BLaER1 (cell line): Measurements from ENCODE around the gene FASTKD2.

Experiments
- H3K27ac ChIP-seq: shearing (Covaris generic); formaldehyde crosslinking; 2 replicates; pipeline ENCODE4 v1.8.1; 2022
- H3K27me3 ChIP-seq: shearing (Covaris generic); formaldehyde crosslinking; 2 replicates; pipeline ENCODE4 v1.8.1; 2022
- H3K36me3 ChIP-seq: shearing (Covaris generic); formaldehyde crosslinking; 2 replicates; pipeline ENCODE4 v1.8.1; 2022
- H3K4me1 ChIP-seq: shearing (Covaris generic); formaldehyde crosslinking; 2 replicates; pipeline ENCODE4 v1.8.1; 2022
- H3K4me2 ChIP-seq: shearing (Covaris generic); formaldehyde crosslinking; 2 replicates; pipeline ENCODE4 v1.8.1; 2022
- H3K4me3 ChIP-seq: shearing (Covaris generic); formaldehyde crosslinking; 2 replicates; pipeline ENCODE4 v1.8.1; 2022
- H3K9ac ChIP-seq: shearing (Covaris generic); formaldehyde crosslinking; 2 replicates; pipeline ENCODE4 v1.8.1; 2022
- H3K9me3 ChIP-seq: shearing (Covaris generic); formaldehyde crosslinking; 2 replicates; pipeline ENCODE4 v1.8.1; 2022
- H4K20me1 ChIP-seq: shearing (Covaris generic); formaldehyde crosslinking; 2 replicates; pipeline ENCODE4 v1.8.1; 2022
- Cebpa-rat ChIP-seq: shearing (Covaris generic); IDR thresholded peaks from 2 replicates; pipeline ENCODE4 v1.8.1; 2022

Gene FASTKD2

DNA sequence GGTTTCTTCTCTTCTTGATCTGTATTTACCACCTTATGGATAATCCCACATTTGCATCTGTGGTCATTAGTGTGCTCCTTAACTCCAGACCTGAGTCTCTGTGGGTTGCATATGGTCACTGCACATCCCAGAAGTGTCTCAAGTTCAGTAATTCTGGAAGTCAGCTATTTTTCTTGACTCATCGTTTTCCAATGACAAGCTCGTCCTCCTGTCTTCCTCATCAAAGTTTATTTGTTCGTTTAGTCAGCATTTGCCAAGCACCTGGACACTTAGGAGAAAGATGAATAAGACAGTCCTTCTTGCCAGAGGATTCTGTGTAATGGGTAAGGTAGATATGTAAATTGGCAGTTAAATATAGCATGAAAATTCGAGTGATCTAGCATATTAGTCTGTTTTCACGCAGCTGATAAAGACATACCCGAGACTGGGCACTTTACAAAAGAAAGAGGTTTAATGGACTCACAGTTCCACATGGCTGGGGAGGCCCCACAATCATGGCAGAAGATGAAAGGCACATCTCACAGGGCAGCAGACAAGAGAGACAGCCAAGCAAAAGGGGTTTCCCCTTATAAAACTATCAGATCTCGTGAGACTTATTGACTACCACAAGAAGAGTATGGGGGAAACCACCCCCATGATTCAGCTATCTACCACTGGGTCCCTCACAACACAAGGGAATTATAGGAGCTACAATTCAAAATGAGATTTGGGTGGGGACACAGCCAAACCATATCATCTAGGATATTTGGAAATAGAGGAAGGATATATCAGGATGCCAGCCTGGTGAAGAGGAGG lies 19.4 kb downstream of the FASTKD2 start:
- peaks cover 14% of the 10 kb centered on the region for H3K9me3 ChIP-seq
- peaks cover 99% of the 10 kb centered on the region for H3K36me3 ChIP-seq

DNA sequence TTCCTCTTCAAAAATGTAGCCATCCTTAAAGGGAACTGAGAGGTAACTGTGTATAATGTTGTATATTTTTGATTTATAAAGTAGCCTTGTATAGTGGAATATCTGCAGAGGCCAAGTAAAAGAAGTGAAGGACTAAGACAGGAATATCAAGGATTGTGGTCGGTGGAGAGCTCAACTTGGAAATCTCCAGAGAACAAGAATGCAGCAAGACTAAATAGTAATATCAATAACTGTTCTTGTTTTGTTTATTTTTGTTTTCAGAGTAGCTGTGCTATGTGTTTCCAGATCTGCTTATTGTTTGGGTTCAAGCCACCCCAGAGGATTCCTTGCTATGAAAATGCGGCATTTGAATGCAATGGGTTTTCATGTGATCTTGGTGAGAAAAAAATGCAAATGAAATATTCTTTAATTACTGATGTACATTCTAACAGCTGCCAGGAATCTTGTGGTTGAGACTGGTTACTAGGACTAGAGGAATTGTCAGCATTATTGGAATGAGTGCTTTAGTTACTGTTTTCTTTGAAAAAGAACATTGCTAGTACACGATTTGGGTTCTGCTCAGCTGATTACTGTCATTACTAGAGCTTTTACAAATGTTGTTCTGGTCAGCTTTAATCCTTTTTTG lies 25.0 kb downstream of the FASTKD2 start:
- Histone ChIP-seq H3K4me2 (no peak overlapping the region), H3K9me3 (no peaks in the 10 kb centered on the region), H3K4me1 (no peaks in the 10 kb centered on the region), H3K27me3 (no peaks in the 10 kb centered on the region), H3K4me3 (no peak overlapping the region), H3K36me3 (peaks cover 86% of the 10 kb centered on the region), H3K9ac (no peak overlapping the region), H4K20me1 (peaks cover 6% of the 10 kb centered on the region; the same call in 1 of the 2 replicates), H3K27ac (no peak overlapping the region)
- TF ChIP-seq Cebpa-rat: no peak

More for the DNA sequence above, 19.4 kb downstream of the FASTKD2 start:
- Histone ChIP-seq H3K4me2 (no peak overlapping the region), H3K27me3 (no peaks in the 10 kb centered on the region), H3K9ac (no peak overlapping the region), H3K4me1 (no peaks in the 10 kb centered on the region), H3K4me3 (no peak overlapping the region), H4K20me1 (peaks cover 18% of the 10 kb centered on the region; the same call in 1 of the 2 replicates), H3K27ac (no peak overlapping the region)
- TF ChIP-seq Cebpa-rat: no peak

DNA sequence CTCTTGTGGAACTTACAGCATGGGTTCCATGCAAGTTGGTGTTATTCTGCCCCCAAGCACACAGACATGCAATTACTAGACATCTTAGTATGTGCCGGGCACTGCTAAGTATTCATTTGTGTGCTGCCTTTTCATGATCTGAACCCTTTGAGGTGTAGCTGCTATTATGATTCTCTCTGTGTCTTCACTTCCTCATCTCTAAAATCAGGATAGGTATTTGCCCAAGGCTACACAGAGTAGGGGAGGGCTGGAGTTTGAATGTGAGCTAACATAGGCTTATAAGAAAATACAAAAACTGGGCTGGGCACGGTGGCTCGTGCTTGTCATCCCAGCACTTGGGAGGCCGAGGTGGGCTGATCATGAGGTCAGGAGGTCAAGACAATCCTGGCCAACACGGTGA lies 27.2 kb downstream of the FASTKD2 start:
- Histone ChIP-seq H3K4me2 (no peak overlapping the region), H4K20me1 (no peaks in the 10 kb centered on the region), H3K4me1 (peaks cover 4% of the 10 kb centered on the region; the same call in 1 of the 2 replicates), H3K9me3 (no peaks in the 10 kb centered on the region), H3K36me3 (peaks cover 74% of the 10 kb centered on the region), H3K27me3 (no peaks in the 10 kb centered on the region), H3K9ac (no peak overlapping the region), H3K4me3 (no peak overlapping the region), H3K27ac (no peak overlapping the region)
- TF ChIP-seq Cebpa-rat: no peak

DNA sequence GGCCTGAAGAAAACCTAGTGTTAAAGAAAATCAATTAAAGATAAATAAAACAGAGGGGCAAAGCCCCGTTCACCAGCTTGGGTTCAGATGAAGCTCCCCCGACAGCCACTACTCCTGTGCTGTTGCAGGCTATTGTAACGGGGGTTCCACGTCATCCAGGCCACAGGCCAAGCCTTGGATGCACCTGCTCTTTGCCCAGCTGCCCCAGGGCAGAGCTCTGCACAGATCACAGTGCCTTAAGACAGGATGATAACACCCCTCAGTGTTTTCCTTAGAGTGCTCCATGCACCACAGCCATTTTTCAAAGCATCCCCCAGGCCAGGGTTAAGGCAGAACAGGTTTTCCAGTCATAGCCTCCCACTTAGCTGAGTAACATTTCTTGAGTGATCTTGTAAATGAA lies 32.0 kb downstream of the FASTKD2 start:
- no peak overlapping the region for H3K27ac ChIP-seq
- H3K36me3 ChIP-seq: peaks cover 28% of the 10 kb centered on the region
- no peaks in the 10 kb centered on the region for H3K27me3 ChIP-seq
- no peak overlapping the region for H3K4me3 ChIP-seq
- H3K4me2 ChIP-seq: no peak overlapping the region
- peaks cover 11% of the 10 kb centered on the region; the same call in 1 of the 2 replicates for H3K4me1 ChIP-seq
- no peak overlapping the region for H3K9ac ChIP-seq
- H4K20me1 ChIP-seq: no peaks in the 10 kb centered on the region
- no peak for TF ChIP-seq Cebpa-rat
- H3K9me3 ChIP-seq: no peaks in the 10 kb centered on the region

DNA sequence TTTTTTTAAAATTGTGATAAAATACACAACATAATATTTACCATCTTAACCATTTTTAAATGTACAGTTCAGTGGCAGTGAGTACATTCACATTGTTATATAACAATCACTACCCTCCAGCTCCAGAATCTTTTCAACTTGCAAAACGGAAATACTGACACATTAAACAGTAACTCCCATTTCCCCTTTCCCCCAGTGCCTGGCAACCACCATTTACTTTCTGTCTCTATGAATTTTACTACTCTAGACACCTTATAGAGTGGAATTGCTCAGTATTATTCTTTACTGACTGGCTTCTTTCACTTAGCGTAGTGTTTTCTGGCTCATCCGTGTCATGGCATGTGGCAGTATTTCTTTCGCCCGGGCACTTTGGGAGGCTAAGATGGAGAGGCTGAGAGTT lies 32.6 kb downstream of the FASTKD2 start:
- Histone ChIP-seq H3K36me3 (peaks cover 22% of the 10 kb centered on the region), H4K20me1 (no peaks in the 10 kb centered on the region), H3K4me1 (peaks cover 11% of the 10 kb centered on the region; the same call in 1 of the 2 replicates), H3K9ac (no peak overlapping the region), H3K27me3 (no peaks in the 10 kb centered on the region), H3K4me3 (no peak overlapping the region), H3K27ac (no peak overlapping the region), H3K9me3 (no peaks in the 10 kb centered on the region), H3K4me2 (peak overlapping the region; percentile 9; the same call in 1 of the 2 replicates)
- TF ChIP-seq Cebpa-rat: no peak

DNA sequence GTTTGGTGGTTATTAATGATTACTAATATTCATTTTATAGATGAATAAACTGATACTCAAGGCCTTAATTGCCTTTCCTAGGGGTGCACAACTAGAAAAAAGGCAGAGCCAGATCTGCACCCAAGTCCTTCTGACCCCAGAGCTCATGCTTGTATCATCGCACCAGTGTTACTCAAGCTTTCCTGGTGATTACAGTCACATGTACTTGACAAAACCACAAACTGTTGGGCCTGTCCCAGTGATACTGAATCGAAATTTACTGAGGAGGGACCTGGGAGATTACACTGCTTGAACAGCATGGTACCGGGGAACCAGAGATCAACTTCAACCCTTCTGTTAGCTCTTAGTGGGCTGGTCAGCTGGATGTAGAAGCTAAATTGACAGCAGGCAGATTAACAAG lies 33.7 kb downstream of the FASTKD2 start:
- Histone ChIP-seq H3K4me2 (no peak overlapping the region), H3K4me1 (peaks cover 11% of the 10 kb centered on the region; the same call in 1 of the 2 replicates), H3K9ac (no peak overlapping the region), H3K9me3 (no peaks in the 10 kb centered on the region), H3K4me3 (no peak overlapping the region), H3K27me3 (no peaks in the 10 kb centered on the region), H3K27ac (no peak overlapping the region), H4K20me1 (no peaks in the 10 kb centered on the region), H3K36me3 (peaks cover 19% of the 10 kb centered on the region)
- no peak for TF ChIP-seq Cebpa-rat

DNA sequence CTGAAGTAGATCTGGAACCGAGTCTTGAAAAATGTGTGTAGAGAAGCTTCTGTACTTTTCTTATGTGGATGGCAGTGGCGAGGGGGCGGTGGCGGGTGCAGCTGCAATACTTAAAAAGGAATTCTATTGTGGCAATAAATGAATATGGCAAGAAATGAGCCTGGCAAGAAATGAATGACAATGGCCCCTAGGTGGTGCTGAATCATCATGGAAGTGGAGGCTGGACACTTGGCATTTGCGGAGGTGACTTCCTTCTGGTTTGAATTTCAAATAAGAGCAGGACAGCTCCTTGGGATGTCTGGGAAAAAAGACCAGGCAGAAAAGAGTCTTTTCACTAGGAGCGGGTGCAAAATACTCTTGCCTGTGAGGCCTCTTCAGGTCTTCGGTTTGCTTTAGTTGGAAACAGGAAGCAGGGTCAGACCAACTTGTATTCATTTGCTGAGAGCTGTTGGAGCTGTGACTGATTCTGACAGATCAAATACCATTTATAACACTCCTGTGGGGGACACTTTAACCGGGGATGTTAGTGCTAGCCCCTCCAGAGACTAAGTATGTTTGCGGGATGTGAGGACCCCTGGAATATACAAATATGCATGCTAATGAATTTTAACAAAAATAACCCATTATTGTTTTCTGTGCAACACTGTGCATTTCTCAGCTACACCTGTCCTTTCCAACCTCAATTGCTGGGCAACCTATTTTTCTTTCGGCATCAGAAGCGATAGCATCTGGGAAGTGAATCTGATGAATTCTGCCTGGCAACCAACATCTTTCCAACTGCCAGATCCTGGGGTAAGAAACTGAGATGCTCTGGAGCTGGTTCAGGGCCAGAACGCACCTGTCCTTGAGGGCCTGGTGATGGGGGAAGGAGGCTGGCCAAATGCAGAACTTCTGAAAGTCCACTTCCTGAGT lies 35.4 kb downstream of the FASTKD2 start:
- no peak for TF ChIP-seq Cebpa-rat
- Histone ChIP-seq H3K4me1 (peaks cover 11% of the 10 kb centered on the region; the same call in 1 of the 2 replicates), H3K4me3 (no peak overlapping the region), H3K27ac (no peak overlapping the region), H3K9me3 (no peaks in the 10 kb centered on the region), H3K9ac (no peak overlapping the region), H4K20me1 (no peaks in the 10 kb centered on the region), H3K27me3 (no peaks in the 10 kb centered on the region), H3K4me2 (no peak overlapping the region), H3K36me3 (peaks cover 7% of the 10 kb centered on the region; the same call in 1 of the 2 replicates)

DNA sequence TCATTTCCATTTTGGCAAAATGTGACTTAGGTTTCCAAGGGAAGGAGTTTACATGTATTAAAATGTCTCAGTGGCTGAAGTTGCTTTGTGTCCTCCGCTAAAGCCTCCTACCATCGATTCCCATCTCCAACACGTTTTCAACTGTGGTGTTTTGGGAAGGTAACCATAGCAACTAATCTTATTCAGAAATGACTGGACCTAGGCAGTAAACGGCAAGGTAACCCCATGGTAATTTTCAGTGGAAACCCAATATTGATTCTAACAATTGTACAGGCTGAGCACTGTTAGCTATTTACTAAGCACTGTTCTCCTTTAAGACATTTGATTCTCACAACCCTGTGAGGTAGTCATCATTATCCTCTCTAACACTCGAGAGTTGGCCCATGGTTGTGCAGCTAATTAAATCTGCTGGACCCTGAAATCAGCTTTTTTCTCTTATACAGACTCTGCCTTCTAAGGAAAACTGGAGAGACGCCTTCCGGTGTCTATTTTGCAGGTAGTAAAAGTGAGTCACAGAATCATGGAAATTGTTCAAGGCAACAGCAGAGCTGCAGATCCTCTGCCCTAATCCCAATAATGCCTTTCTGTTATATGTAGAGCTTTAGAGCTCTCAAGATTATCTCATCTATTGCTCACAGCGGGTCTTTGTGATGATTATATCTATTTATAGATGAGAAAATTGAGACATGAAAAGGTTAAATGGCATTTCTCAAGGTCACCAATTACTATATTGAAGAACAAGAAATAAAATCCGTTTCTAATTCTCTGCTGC lies 36.2 kb downstream of the FASTKD2 start:
- H3K36me3 ChIP-seq: no peaks in the 10 kb centered on the region
- H3K9ac ChIP-seq: no peak overlapping the region
- H3K27me3 ChIP-seq: no peaks in the 10 kb centered on the region
- H3K4me1 ChIP-seq: peaks cover 11% of the 10 kb centered on the region; the same call in 1 of the 2 replicates
- H3K27ac ChIP-seq: no peak overlapping the region
- H3K4me2 ChIP-seq: no peak overlapping the region
- no peaks in the 10 kb centered on the region for H4K20me1 ChIP-seq
- TF ChIP-seq Cebpa-rat: no peak
- no peak overlapping the region for H3K4me3 ChIP-seq
- H3K9me3 ChIP-seq: no peaks in the 10 kb centered on the region
